Measurements from ENCODE around the gene NARS2. TPM values are rescaled to one million over a fixed set of nuclear protein-coding genes. Genes with fewer than 3 reads are reported as not detected.

NARS2 gene
- total and polyA plus RNA-seq, 9 of the 15 experiments (the other 6 are each of a cell fraction or from before 2014, with no cell fraction given): 26.8 to 48.0 (median 34.2) TPM

- H3K4me3 ChIP-seq: no peak overlapping the region
- no peak overlapping the region for H2AFZ ChIP-seq (ENCODE audit: low read depth, low read length)
- BruUV-seq (replicated peaks): no TSS peak
- no peak overlapping the region for H3K9ac ChIP-seq (ENCODE audit: insufficient read depth in 1 of 2, low read depth in 2 of 2, low read length in 2 of 2)
- peaks cover 14 to 35% of the 10 kb centered on the region in 2 experiments; a peak in 4 of 5 replicates for H3K4me1 ChIP-seq (replicated peaks in 1 of 2; ENCODE audit: control insufficient read depth in 2 of 2, insufficient read depth in 2 of 2, low read length in 2 of 2)
- DNase-seq (ENCODE audit: extremely low read depth in 1 of 4, low spot score in 3 of 4): peak in 2 of 4 experiments; percentile 33 to 53
- H3K79me2 ChIP-seq (ENCODE audit: control insufficient read depth, insufficient read depth, low read length): no peaks in the 10 kb centered on the region
- no peaks in the 10 kb centered on the region for H3K9me3 ChIP-seq (replicated peaks; ENCODE audit: control insufficient read depth, insufficient read depth, low read depth, low read length)
- in situ Hi-C loops (cut with MboI) (no loop called here), intact Hi-C loops (cut with micrococcal nuclease) (no loop called here)
- peak; percentile 79 for ATAC-seq
- H3K27me3 ChIP-seq (ENCODE audit: control insufficient read depth in 2 of 2, insufficient read depth in 2 of 2, low read length in 2 of 2): no peaks in the 10 kb centered on the region
- H3K36me3 ChIP-seq (ENCODE audit: control insufficient read depth, insufficient read depth, low read length): no peaks in the 10 kb centered on the region
- H3K27ac ChIP-seq (ENCODE audit: extremely low read depth, low read depth, low read length): no peak overlapping the region
- no peaks in the 10 kb centered on the region for H4K20me1 ChIP-seq (replicated peaks; ENCODE audit: control insufficient read depth, insufficient read depth, low read length)
- FAIRE-seq: peak; percentile 6
- CTCF ChIA-PET (ENCODE audit: low intra/inter-chr PET ratio): no interaction called here
- 0% methylated on average over 4 of the region's 4 CpGs for WGBS (ENCODE audit: insufficient coverage, low coverage, missing lambda C conversion rate)
- POLR2A ChIA-PET: interaction anchor here (0.5 to 2.8 kb wide), 6 partner anchors 11 to 963 kb away, joined by 3 to 13 read pairs (median 4); partner anchors contain the start of gene GAB2
- H3K4me2 ChIP-seq (ENCODE audit: insufficient read depth, low read length): peak overlapping the region; percentile 10; the same call in 1 of the 2 replicates
- no peaks in the 10 kb centered on the region for H3K9me1 ChIP-seq (ENCODE audit: control insufficient read depth, insufficient read depth, low read length)
- TF ChIP-seq, protein P1, sequence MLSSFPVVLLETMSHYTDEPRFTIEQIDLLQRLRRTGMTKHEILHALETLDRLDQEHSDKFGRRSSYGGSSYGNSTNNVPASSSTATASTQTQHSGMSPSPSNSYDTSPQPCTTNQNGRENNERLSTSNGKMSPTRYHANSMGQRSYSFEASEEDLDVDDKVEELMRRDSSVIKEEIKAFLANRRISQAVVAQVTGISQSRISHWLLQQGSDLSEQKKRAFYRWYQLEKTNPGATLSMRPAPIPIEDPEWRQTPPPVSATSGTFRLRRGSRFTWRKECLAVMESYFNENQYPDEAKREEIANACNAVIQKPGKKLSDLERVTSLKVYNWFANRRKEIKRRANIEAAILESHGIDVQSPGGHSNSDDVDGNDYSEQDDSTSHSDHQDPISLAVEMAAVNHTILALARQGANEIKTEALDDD (IDR thresholded peaks at IDR 0.05): 0 out of 2 replicates have a peak, but pooled peaks have one; percentile 49
- TF ChIP-seq RCOR1 (IDR thresholded peaks at IDR 0.05; ENCODE audit: borderline replicate concordance in 1 of 2, low read depth in 2 of 2, low read length in 2 of 2) (0 out of 4 replicates have a peak, but pooled peaks of 1 of the 2 experiments have one; percentile 17), GATA2 (CRISPR knock-in tag; IDR thresholded peaks at IDR 0.05) (0 out of 2 replicates have a peak, but pooled peaks have one; percentile 21), TRIM28 (IDR thresholded peaks at IDR 0.05) (no peak), ZNF146 (CRISPR knock-in tag; IDR thresholded peaks at IDR 0.05; ENCODE audit: unreplicated experiment) (no peak), VEZF1 (CRISPR knock-in tag; IDR thresholded peaks at IDR 0.05) (peak; percentile 11; the same call in 1 of the 2 replicates), SIRT6 (IDR thresholded peaks at IDR 0.05; ENCODE audit: low read depth, low read length) (no peak), JUND (IDR thresholded peaks at IDR 0.05; ENCODE audit: borderline replicate concordance, low read depth, low read length) (peak; percentile 20; the same call in 1 of the 2 replicates), JUND (tag; IDR thresholded peaks at IDR 0.05; ENCODE audit: borderline replicate concordance, low read depth, low read length) (no peak), ZNF695 (CRISPR knock-in tag; IDR thresholded peaks at IDR 0.05) (no peak), COPS2 (conservative IDR thresholded peaks at IDR 0.05) (no peak), ZNF140 (CRISPR knock-in tag; IDR thresholded peaks at IDR 0.05) (no peak), ZC3H8 (IDR thresholded peaks at IDR 0.05) (no peak)
- TF ChIP-seq, protein P2, sequence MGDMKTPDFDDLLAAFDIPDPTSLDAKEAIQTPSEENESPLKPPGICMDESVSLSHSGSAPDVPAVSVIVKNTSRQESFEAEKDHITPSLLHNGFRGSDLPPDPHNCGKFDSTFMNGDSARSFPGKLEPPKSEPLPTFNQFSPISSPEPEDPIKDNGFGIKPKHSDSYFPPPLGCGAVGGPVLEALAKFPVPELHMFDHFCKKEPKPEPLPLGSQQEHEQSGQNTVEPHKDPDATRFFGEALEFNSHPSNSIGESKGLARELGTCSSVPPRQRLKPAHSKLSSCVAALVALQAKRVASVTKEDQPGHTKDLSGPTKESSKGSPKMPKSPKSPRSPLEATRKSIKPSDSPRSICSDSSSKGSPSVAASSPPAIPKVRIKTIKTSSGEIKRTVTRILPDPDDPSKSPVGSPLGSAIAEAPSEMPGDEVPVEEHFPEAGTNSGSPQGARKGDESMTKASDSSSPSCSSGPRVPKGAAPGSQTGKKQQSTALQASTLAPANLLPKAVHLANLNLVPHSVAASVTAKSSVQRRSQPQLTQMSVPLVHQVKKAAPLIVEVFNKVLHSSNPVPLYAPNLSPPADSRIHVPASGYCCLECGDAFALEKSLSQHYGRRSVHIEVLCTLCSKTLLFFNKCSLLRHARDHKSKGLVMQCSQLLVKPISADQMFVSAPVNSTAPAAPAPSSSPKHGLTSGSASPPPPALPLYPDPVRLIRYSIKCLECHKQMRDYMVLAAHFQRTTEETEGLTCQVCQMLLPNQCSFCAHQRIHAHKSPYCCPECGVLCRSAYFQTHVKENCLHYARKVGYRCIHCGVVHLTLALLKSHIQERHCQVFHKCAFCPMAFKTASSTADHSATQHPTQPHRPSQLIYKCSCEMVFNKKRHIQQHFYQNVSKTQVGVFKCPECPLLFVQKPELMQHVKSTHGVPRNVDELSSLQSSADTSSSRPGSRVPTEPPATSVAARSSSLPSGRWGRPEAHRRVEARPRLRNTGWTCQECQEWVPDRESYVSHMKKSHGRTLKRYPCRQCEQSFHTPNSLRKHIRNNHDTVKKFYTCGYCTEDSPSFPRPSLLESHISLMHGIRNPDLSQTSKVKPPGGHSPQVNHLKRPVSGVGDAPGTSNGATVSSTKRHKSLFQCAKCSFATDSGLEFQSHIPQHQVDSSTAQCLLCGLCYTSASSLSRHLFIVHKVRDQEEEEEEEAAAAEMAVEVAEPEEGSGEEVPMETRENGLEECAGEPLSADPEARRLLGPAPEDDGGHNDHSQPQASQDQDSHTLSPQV (IDR thresholded peaks at IDR 0.05): no peak
Observed at GRCh38 chr11:78429660-78430059, 145.0 kb downstream of the NARS2 start.

All from K562 (cell line).